NCI-H2081 (cell line): Measurements from ENCODE around the gene TCF3.

Experiments used
- DNase-seq, 2 experiments: peaks; one replicate each; lab custom pipeline; 2025; lab: John Stamatoyannopoulos, UW

The TCF3 gene

DNA sequence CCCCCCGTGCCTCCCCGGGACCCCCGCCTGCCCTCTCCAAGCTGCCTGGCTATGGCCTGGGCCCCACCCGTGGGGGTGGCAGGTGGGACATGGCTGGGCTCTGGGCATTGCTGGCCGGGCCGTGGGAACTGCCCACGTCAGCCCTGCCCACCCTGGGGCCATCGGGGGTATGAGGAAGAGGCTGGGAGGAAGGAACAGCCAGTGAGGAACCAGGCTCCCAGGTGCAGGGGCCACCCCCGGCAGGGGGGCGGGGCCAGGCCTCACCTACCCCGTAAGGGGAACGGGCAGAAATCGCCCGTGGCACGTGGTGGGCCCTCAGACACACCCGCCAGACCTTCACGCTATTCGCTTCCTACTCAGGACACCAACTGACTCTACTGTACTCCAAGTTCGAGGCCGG lies 22.4 kb downstream of the TCF3 start:
- DNase-seq, result no peak

DNA sequence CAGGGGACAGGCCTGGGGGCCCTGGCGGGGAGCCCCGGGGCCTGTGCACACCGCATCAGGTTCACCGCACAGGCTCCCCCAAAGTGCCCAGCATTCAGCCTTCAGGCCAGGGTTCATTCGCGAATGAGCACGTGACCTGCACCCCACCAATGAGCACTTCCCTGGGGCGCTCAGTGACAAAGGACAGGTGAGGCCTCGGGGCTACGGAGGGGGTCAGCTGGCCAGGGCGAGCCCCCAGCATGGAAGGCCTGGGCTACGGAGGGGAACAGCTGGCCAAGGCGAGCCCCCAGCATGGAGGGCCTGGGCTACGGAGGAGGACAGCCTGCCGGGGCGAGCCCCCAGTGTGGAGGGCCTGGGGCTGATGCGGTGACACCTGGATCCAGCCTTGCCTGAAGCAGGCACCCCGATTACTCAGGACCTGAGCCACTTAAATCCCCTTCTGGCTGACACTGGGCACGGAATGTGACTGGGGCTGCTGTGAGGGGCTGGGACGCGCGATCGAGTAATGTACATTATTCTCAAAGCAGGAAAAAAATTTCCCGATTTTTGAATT lies 23.1 kb downstream of the TCF3 start:
- no peak for DNase-seq

DNA sequence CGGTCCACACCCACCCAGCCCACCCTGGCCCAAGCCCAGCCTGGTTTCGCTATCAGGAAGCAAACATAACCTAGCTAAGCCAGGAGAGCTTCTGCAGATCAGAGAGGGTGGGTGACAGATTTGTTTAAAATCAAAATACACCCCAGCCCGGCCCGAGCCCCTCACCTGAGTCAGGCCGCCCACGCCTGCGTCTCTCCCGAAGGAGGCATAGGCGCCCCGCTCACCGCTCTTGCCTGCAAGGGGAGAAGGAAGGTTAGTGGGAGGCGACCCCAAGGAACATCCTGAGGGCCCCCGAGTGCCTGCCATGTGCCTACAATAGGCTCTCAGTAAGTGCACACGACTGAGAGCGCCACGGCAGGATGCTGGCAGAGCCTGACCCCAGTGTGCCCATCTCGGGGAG lies 25.2 kb downstream of the TCF3 start:
- DNase-seq, result no peak

DNA sequence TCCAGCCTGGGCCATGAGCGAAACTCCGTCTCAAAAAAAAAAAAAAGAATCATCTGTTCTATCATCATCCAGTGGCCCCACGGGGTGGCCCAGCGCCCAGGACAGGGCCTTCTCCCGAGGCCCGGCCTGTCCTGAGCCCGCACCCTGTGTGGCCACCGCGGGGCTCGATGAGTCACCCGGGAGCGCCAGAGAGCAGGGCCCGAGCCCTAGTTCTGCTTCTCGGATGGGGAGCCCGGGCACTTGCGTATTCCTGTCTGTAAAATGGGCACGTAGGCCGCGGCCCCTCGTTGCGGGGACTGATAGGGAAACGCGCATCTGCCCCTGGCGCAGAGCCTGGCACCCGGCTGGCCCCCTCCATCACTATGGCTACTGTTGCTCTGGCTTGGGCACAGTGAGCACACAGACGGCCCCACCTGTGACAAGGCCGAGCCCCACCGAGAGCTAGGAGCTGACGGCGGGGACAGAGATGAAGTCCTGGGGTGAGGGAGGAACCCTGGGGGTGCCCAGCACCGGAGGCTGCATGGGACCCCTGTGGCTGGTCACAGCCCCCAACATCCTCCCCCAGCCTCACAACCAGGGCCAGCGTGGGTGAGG lies 25.9 kb downstream of the TCF3 start:
- DNase-seq, result no peak

DNA sequence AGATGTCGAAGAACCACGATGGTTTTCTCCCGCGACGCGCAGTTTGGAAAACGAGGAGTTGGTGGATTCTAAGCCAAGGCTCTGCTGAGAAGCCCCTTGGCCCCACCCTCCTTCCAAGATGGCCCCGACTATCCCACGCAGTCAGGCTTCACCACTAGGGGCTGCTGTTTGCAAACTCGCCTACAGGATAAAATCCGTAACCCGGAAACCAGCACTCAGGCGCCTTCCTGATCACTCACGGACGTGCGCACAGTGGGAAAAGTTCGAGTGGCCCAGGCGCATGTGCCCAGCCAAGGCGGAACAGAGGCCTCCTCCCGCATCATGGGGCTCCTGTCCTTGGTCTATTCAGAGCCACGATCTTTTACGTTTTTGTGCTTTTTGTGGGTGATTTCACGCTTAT lies 28.0 kb downstream of the TCF3 start:
- peak in 1 of 2 experiments; percentile 17 for DNase-seq

DNA sequence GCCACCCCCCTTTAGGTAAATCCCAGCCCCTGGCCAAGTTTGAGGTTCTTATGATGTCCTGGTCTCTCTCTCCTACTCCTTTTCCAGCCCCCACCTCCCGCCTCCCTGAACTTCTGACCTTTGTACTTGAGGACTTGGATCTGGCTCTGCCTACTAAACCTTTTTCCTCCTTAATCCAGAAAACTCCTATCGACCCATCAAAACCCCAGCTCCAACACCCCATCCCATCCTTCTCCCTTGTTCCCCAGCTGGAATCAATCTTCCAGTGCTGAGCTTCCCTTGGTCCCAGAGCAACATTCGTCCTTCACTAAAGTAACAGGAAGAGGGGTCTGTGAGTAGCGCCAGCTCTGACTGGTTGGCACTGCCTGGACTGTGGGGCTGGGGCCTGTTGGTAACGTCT lies 29.9 kb downstream of the TCF3 start:
- DNase-seq, result no peak

DNA sequence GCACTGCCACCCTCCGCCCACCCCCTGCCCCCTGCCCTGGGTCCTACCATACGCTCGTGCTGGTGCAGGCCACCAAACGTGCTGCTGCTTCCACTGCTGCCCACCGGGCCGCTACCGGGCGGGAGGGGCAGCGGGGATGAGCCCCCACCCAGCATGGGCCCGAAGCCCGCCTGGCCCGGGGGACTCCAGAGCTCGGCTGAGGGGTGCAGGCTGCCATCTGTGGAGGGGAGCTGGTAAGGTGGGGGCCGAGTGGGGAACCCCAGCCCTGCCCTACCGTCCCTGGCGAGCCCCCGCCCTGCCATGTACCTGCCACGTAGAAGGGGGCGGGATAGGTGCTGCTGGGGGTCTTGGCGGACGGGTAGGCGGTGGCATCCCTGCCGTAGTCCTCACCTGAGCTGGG lies 30.4 kb downstream of the TCF3 start:
- no peak for DNase-seq

DNA sequence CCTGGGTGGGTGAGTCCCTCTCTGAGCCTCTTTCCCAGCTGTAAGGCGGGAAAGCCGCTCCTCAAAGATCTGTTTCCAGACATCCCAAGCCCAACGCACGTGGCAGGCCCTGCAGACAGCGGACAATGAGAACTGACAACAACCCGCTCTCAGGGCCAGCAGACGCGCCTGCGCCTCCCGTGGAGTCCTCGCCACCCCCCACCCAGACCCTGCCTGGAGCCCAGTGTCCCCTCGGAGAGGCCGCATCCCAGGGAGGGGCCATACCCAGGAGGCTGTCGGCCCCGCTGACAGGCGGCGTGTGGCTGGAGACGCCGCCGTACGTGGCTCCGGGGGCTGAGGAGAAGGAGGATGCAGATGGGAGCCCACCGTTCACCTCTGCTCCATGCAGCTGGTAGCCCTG lies 30.8 kb downstream of the TCF3 start:
- DNase-seq, result no peak

DNA sequence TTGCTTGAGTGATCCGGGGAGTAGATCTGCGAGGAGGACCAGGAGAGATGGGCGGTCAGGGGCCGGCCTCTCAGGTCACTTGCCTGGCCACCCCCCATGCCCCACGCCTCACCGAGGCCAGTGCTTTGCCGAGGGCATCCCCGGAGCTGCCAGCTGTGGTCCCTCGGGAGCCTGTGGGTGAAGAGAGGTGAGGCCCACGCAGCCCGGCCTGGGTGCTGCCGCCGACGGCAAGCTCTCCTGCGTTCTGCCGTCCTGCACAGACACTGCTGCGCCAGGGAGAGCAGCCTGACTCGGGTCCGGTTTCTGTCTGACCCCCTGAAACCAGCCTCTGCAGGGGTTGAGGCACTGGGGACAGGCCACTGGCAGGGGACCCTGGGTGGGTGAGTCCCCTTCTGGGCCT lies 31.4 kb downstream of the TCF3 start:
- no peak for DNase-seq

DNA sequence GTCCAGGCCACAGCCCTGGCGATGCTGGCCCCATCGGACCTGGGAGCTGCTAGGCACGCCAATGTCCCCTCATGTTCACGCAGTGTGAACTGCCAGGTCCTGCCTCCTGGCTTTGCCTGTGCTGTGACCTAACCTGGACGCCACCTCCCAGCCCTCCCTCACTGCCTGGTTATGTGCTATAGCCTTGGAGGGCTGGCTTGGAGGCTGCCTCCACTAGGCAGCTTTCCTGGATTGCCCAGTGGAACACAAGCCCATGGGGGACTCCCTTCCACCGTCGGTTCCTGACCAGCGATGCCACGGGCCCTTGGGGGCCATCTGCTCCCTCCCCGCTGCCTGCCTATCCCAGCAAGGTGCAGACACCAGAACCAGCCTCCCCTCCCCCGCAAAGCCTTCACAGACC lies 31.9 kb downstream of the TCF3 start:
- no peak for DNase-seq

DNA sequence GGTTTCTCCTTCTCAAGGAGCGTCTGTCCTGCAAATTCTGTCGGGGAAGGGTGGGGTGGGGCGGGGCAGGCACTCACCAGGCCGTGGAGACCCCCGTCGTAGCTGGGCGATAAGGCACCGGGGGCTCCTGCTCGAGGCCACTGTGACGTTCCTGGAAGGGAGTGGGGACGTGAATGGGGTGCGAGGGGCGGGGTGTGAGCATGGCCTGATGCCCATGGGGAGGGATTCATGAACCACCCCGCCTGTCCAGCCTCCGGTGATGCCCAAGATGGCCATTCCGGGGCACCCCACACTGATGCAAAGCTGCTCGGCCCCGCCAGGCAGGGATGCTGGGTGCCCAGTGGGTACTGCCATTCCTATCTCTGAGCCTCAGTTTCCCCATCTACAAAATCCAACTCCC lies 32.7 kb downstream of the TCF3 start:
- DNase-seq, result no peak

DNA sequence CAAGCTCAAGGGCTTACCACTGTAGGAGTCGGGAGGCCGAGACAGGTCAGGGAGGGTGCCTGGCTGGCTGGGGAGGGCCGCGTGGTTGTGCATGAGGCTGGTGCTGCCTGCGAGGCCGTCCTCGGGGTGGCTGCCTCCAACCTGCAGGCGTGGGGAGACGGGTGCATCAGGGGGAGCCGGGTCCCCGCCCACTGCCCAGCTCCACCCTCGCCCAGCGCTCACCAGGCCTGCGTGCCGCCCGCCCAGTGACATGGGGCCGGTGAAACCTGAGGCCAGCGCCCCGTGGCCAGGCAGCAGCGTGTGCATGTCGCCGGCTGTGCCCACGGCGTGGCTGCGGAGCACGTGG lies 33.3 kb downstream of the TCF3 start:
- no peak for DNase-seq

DNA sequence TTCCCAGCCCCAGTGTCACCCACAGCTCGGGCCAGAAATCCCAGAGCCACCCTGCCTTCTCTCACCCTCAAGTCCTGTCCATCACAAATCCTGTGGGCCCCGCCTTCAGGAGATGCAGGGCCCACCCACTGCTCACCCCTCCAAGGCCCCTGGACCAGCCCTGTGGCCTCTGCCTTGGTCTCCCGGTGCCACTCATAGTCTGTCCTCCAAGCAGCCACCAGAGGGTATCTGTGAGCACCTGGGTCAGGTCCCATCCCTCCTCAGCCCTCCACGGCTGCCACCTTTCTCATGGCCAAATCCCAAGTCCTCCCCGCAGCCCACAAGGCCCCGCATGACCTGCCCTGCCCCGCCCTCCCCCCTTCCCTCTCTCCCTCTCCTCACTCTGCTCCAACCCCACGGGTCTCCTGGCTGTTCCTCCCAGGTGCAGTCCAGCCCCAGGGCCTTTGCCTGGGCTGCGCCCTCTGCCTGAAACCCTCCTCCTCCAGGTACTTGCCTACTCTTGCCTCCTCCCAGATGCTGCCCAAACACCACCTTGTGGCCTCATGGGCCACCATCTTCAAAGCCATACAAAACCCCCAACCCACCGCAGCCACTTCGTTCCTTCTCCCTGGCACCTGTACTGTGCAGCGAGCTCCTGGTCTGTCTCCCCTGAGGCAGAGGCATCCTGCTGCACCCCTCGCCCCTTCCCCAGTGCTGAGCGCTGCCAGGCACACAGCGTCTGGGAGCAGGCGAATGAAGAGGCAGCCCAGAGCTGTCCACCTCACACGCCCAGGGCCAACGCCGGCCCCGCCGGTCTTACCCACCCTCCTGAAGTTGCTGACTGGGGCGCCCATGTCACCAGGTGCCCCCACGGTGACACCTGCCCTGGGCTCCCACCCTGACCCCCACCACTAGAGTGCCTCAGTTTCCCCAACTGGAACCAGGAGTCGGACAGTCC lies 34.0 kb downstream of the TCF3 start:
- no peak for DNase-seq

DNA sequence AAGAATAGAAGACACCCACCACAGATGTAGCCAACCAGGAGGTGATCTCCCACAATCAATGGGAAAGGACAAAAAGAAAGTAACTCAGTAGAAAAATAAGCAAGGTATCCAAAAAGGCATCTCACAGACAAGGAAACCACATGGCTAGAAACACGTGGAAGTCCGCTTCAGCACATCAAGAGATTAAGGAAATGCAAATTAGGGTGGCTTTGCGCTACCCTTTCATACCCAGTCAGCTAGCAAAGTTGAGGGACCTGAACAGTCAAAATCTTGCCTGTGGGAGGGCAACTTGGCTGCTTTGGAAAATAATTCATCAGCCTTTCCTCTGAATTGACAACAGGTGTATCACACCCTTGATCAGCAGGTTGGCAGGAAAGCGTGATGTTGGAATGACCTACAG lies 35.5 kb downstream of the TCF3 start:
- DNase-seq, result no peak

DNA sequence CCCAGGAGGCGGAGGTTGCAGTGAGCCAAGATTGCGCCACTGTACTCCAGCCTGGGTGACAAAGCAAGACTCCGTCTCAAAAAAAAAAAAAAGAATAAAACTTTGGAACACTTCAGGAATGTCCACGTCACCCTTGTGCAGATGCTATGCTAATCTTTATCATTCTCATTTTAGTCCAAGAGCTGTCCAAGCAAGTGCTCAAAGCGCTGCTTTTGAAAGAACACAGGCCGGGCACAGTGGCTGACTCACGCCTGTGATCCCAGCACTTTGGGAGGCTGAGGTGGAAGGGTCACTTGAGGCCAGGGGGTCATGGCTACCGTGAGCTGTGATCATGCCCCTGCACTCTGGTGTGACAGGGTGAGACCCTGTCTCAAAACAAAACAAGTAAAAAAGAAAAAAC lies 36.0 kb downstream of the TCF3 start:
- DNase-seq, result no peak

DNA sequence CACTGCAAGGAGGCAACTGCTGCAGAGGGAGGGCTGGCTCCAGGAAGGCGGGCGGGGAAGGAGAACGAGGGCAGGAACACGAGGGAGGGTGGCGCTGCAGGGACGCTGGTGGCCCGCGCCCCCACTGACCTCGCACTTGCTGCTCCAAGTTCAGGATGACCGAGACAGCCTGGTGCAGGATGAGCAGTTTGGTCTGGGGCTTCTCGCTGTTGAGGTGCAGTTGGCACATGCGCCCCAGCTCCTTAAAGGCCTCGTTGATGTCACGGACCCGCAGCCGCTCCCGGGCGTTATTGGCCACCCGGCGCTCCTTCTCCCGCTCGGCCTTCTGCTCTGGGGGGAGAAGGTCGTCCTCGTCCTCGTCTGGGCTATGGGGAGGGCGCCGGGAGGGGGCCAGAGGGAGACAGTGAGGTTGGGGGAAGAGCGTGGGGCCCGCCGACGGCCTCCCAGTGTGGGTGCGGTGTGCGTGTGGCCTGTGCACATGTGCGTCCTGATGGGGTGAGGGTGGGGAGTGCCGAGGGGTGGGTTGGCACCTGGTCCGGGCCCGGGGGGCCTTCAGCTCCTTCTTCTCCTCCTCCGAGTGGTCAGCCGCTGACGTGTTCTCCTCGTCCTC lies 37.2 kb downstream of the TCF3 start:
- no peak for DNase-seq

DNA sequence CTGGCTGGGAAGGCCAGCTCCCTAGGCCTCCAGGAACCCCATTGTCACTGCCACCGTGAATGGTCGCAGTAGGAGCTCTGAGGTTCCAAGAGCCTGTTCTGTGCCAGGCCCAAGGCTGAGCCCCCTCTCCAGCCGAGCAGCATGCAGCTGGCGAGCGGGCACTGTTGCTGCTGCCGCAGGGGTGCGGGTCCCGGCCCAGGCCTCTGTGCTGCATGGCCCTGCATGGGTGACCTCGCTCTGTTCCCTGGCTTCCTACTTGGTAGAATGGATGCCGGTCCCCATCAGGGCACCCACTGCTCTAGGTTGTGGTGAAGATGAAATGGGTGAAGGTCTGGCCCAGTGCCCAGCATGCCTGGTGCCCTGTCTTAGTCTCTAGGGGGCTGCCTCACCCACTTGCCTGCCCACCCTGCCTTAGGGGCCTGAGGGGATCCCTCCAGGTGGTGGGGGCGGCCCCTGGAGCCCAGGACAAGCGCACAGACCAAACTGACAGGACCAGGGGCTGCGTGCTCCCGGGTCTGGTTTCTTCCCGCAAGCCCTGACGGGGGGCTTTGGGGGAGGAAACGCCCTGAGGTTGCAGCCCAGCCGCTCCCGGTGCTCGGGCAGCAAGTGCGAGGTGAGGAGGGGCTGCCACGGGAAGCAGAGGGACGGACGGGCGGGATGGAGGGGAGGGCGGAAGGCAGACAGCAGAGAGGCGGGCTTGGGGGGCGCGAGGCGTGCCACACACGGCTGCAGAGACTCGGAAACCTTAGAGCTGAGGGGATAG lies 38.4 kb downstream of the TCF3 start:
- DNase-seq, result no peak

DNA sequence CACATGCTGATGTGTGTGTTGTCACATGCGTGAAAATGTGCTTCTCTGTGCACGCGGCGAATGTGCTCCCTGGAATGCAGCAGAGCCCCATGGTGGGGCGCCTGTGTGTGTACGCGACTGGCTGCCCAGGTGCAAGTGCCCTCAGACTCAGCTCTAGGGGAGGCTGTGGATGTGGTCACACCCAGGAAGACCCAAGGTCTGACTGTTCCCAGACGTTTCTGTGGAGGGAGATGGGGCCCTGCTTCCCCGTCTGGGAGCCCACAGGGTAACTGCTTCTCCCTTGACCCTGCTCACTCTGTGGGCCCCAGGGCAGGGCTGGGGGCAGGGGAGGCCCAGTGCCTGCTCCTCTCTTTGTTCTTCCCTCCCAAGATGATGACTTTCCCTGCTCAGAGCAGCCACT lies 39.3 kb downstream of the TCF3 start:
- DNase-seq, result no peak

DNA sequence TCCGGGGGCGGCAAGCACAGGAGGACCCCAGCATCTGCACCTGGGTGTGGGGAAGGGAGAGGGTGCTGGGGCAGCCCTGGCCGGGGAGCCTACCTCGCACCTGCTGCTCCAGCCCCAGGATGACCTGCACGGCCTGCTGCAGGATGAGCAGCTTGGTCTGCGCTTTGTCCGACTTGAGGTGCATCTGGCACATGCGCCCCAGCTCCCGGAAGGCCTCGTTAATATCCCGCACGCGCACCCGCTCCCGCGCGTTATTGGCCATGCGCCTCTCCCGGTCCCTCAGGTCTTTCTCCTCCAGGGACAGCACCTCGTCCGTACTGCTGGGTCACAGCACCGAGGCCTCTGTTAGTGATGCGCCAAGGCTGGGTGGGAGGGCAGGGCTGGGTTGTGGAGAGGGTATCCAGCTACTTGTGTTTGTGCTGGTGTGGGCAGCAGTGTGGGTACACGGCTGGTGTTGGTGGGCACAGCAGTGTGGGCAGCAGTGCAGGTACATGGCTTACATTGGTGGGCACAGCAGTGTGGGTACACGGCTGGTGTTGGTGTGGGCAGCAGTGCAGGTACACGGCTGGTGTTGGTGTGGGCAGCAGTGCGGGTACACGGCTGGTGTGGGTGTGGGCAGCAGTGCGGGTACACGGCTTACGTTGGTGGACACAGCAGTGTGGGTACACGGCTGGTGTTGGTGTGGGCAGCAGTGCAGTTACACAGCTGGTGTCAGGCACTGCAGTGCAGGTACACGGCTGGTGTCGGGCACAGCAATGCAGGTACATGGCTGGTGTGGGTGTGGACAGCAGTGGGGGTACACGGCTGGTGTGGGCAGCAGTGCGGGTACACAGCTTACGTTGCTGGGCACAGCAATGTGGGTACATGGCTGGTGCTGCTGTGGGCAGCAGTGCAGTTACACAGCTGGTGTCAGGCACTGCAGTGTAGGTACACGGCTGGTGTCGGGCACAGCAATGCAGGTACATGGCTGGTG lies 40.0 kb downstream of the TCF3 start:
- no peak for DNase-seq

DNA sequence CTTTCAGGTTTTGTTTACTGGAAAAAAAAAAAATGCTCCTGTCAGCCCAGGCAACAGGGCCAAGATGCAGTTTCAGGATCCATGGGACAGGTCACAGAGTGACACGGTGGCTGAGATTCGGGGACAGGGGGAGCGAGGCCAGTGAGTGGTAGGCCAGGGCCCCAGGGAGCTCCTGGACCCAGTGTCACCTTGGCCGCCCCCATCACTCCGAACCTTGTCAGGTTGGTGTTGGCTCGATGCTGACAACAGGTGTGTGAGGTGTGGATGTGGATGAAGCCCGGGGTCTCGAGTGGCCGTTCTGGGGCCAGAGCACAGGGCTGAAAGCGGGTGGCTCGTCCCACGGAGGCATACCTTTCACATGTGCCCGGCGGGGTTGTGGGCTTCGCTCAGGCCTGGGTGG lies 41.1 kb downstream of the TCF3 start:
- DNase-seq, result no peak

DNA sequence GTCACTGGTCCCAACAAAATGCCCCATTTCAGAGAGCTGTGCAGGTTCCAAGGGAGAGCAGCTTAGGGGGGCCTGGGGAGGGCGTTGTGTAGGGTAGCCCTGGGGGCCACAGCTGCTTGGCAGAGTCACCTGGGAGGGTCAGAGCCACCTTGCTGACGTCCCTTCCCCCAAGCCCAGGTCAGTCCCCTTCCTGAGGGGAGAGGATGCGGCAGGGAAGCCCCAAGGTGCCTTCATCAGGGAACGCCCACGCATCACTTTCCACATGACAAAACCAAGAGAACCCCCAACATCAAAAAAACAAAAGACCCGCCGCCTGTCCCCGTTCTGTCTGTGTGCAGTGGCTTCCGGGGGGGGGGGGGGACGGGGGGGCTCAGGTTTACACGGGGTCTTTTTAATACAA lies 41.8 kb downstream of the TCF3 start:
- DNase-seq, result no peak
